GM21390 (cell line): ENCODE results near the gene CAMK1D.
"Not testable (repeated sequence)": the region's sequence is repeated elsewhere in the genome, so short reads cannot be mapped to it uniquely, and the experiment has no call there.

Source experiments
- ATAC-seq: cut with Tn5 transposase; IDR thresholded peaks from one replicate; pipeline ENCODE4 v1.9.1; 2021; ENCODE audit not compliant: unreplicated experiment

CAMK1D gene

GRCh38 chr10:12806228-12807095 lies 457.1 kb downstream of the CAMK1D start:
- ATAC-seq: no peak

- no peak for ATAC-seq
Measured at GRCh38 chr10:12807096-12807755, 457.9 kb downstream of the CAMK1D start.

DNA sequence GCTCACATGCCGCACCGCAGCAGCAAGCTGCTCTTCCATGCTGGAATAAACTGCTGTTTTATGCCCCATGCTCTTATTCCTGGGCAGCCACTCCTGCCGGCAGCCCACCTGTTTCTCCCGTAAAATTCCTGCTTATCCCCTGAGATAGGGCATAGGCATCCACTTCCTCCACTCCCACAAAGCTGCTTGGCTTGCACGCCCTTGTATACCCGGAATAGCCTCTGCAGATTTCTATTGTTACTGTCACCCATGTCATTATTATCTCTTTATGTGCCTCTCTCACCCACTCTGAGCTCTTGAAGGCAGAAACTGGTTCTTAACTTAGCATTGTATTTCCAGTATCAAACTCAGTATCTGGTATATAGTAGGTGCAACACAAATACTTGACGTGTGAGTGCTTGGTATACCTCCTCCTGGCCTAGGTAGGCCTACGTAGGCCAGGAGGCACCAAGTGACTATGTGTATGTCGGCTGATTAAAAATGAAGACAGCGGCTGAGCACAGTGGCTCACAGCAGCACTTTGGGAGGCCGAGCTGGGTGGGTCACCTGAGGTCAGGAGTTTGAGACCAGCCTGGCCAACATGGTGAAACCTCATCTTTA lies 458.8 kb downstream of the CAMK1D start:
- ATAC-seq: no peak

- ATAC-seq: not testable (repeated sequence)
Measured at GRCh38 chr10:12810046-12810445, 460.7 kb downstream of the CAMK1D start.

DNA sequence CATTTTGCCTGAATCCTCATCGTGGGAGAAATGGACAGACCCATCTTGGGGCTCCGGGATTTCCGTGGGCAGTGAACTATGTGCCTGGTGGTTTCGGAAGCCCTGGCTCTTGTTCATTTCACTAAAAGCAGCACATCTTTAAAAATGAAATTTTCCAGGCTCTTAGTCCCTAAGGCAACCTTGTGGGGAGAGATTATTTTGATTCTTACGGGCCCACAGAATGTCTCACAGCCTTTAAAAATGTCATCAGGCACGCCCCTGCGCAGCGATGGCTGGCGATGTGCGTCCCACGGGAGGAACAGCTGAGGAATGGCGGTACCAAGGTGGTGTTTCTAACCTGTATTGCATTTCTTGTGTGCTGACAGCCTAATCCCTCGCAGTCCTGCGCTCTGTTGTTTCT lies 462.5 kb downstream of the CAMK1D start:
- no peak for ATAC-seq

- no peak for ATAC-seq
Measured at GRCh38 chr10:12812571-12812970, 463.2 kb downstream of the CAMK1D start.

DNA sequence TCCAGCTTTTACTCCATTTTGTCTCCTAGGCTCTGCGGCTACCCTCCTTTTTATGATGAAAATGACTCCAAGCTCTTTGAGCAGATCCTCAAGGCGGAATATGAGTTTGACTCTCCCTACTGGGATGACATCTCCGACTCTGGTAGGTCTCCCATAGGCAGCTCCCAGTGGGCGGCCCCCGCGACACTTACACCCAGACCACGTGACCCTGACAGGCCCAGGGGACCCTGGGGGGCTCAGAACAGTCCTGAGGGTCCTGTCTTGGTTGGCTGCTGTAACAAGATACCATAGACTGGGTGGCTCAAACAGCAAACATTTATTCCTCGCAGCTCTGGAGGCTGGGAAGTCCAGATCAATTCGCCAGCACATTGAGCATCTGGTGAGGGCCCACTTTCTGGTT lies 464.8 kb downstream of the CAMK1D start:
- ATAC-seq: no peak

- ATAC-seq: no peak
Measured at GRCh38 chr10:12819071-12819470, 469.7 kb downstream of the CAMK1D start.

DNA sequence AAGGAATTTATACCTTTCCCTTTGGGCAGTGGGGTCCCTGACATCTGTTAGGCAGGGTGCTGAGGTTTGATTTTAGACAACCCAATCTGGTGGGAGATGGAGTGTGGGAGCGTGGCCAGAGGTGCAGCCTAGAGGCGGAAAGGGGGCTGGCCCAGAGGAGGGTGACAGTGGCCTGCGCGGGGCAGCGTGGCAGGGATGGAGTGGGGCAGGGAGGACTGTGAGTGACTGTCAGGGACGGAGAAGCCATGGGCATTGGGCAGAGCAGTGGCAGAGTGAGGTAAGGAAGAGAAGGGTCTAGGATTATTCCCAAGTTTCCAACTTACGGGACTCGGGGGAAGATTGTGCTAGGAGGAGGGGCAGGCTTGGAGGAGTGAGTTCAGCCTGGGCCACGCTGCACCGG lies 470.3 kb downstream of the CAMK1D start:
- ATAC-seq: no peak

DNA sequence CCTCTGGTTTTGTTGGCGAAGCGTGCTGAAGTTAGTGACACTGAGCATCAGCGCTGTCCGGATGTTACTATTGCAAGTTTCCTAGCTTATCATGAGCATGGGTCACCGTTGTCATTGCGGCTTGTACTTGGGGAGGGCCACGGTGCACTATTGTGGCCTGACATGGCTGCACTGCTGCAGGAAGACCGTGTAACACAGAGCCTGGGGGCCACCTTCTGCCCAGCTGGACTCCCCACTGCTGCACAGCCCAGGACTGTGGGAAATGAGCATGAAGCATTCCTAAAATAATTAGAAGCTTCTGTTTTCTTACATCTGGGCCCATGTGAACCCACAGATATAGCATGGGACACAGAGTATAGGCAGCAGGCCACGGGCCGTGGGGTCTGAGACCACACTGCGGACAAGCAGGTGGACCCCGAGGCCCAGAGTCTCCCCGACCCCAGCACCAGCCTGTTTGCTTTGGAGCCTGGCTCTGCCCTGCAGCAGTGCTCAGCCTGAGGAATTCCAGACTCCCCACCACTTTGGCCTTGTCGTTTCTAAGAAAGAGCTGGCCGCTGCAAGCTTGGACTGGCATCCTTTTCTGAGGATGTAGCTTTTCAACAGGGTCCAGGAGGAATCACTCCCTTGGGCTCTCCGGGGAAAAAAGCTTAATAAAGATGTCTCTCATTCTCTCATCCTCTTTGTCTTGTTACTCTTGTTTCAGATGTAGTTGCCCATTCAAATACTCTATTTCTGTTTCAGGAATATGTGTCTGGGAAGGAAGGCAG lies 473.0 kb downstream of the CAMK1D start:
- no peak for ATAC-seq

- ATAC-seq: no peak
Measured at GRCh38 chr10:12822893-12823170, 473.5 kb downstream of the CAMK1D start.

DNA sequence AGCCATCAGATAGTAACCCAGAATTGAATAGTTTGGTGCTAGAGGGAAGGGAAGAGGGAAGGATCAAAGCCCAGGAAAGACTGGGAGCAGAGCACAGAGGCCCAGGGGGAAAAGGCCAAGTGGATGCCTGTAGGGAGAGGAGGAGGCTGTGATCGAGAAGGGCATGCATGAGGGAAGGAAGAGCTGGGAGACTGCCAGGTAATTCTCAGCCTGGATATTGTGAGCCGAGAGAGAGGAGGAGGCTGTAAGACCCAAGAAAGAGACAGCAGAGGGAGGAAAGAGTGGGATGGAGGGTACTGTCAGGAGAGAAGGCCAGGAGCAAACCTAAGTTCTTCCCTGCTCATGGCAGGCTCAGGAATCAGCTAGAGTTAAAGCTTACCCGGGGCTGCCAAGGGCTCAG lies 474.0 kb downstream of the CAMK1D start:
- ATAC-seq: no peak

DNA sequence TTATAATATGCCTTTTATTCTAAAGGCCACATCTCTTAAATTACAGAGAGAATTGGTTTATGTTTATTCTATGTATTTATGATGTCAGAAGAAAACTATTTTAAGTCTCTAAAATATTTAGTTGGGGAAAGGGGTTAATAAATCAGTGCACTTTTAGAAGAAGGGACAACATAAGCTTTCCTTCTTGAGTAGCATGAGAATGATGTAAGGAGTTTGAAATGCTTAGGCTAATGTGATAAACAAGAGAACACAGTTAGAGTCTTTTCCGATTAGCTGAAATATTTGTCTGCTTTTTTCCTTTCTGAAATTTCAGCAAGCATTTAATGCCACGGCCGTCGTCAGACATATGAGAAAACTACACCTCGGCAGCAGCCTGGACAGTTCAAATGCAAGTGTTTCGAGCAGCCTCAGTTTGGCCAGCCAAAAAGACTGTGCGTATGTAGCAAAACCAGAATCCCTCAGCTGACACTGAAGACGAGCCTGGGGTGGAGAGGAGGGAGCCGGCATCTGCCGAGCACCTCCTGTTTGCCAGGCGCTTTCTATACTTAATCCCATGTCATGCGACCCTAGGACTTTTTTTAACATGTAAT lies 476.0 kb downstream of the CAMK1D start:
- ATAC-seq: no peak

DNA sequence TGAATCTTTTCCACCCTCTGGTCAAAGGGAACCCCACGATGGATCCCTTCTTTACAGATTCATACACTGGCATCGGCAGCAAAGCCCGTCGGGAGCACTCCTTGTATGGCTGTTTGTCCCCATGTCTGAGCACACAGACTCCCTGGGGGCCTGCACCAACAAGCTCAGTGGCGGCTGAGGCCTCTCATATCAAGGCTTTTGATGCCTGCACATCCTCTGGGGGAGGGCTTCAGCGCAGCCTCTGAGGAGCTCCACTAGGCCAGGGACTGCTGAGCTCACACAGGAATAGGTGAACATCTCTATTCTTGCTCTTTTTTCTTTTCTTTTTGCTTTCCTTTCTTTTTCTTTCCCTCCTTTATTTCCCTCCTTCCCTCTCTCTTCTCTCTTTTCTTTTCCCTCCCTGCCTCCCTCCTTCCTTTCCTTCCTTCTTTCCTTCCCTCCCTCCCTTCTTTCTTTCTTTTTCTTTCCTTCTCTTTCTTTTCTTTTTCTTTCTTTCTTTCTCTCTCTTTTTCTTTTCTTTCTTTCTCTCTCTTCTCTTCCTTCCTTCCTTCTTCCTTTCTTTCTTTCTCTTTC lies 477.5 kb downstream of the CAMK1D start:
- no peak for ATAC-seq

DNA sequence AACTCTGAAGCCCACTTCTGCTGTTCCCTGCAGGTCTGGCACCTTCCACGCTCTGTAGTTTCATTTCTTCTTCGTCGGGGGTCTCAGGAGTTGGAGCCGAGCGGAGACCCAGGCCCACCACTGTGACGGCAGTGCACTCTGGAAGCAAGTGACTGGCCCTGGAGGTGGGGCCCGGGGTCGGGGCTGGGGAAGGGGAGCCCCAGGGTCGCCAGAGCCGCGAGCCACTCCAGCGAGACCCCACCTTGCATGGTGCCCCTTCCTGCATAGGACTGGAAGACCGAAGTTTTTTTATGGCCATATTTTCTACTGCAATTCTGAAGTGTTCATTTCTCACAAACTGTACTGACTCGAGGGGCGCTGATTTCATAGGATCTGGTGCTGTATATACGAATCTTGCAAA lies 479.4 kb downstream of the CAMK1D start:
- no peak for ATAC-seq

GRCh38 chr10:12829831-12830390 lies 480.6 kb downstream of the CAMK1D start:
- no peak for ATAC-seq

GRCh38 chr10:12832096-12832495 lies 482.7 kb downstream of the CAMK1D start:
- no peak for ATAC-seq

DNA sequence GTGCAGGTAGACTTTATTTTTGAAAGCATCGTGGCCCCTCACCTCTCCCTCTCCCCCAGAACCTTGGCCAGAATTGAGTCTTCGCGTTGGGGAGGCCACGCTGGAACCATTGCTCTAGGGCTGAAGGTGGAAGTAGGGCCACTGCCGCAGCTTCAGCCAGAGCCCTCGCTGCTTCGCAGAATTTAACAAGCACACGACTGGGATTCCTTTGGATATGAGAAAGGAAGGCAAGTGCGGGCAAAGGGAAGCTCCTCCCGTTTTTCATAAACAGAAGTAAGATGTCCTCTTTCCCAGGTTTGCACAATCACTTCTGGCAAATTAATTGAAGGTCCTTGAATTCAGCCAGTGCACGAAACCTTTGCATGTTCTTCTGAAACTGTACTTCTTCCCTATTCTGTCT lies 484.1 kb downstream of the CAMK1D start:
- ATAC-seq: no peak

GRCh38 chr10:12834116-12834665 lies 484.8 kb downstream of the CAMK1D start:
- ATAC-seq: no peak

GRCh38 chr10:12834721-12835120 lies 485.4 kb downstream of the CAMK1D start:
- ATAC-seq: no peak
